GM12801 (cell line): ENCODE measurements around the gene ATP2B2.

ENCODE experiments used
- TF ChIP-seq, protein P1 (sequence below): IDR thresholded peaks from one replicate; pipeline ENCODE4 v1.5.1; 2011; ENCODE audit warnings: control low read depth; ENCODE audit not compliant: insufficient read length; ENCODE audit errors: extremely low read depth

Gene ATP2B2

DNA sequence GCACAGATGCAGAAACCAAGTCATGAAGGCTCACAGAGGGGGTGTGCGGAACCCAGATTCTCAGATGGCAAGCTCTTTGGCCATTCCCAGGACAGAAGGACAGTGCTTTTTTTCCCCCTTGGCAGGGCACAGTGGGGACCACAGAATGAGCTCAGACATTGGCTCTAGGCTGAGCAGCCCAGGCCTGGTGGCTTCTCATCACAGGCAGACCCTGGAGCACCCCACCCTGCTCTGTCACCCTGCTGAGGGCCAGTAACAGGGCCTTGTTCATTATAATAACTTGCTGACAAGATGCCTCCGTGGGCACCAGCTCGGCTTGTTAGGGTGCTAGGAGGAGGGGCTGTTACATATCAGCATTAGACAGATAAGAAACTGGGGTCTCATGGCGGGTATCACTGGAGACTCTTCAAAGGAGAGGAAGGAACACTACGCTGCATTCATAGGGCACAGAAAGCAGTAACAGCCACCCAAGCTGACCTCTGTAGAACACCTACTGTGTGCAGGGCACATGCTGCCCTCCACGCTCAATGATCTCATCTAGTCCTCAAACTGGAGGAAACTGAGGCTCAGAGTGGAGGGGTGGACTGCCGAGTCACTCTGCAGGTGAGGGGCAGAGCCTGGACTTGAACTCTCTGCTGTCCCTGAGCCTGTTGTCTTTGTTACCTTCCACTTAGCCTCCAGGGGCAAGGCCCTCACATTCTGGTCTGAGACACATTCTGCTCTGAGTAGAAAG is 114.6 kb downstream of the ATP2B2 start:
- TF ChIP-seq, protein P1, sequence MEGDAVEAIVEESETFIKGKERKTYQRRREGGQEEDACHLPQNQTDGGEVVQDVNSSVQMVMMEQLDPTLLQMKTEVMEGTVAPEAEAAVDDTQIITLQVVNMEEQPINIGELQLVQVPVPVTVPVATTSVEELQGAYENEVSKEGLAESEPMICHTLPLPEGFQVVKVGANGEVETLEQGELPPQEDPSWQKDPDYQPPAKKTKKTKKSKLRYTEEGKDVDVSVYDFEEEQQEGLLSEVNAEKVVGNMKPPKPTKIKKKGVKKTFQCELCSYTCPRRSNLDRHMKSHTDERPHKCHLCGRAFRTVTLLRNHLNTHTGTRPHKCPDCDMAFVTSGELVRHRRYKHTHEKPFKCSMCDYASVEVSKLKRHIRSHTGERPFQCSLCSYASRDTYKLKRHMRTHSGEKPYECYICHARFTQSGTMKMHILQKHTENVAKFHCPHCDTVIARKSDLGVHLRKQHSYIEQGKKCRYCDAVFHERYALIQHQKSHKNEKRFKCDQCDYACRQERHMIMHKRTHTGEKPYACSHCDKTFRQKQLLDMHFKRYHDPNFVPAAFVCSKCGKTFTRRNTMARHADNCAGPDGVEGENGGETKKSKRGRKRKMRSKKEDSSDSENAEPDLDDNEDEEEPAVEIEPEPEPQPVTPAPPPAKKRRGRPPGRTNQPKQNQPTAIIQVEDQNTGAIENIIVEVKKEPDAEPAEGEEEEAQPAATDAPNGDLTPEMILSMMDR = no peak

DNA sequence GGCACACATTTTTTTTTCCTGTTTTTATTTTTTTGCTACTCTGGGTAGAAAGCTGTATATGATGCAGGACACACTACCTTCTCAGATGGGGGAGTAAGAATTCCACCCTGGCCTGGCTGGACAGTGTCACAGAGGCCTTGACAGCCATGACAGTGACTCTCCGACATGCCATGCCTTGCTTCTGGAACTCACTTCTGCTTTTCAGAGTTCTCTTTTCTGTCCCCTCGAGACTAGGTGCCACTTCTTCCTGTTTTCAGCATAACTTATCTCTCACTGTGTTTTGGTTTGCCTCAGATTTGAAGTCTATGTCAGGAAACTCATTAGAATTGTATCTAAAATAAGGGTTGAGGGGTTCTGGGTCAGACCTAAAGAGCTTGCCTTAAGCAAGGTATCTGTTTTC is 115.4 kb downstream of the ATP2B2 start:
- TF ChIP-seq, protein P1 = no peak

DNA sequence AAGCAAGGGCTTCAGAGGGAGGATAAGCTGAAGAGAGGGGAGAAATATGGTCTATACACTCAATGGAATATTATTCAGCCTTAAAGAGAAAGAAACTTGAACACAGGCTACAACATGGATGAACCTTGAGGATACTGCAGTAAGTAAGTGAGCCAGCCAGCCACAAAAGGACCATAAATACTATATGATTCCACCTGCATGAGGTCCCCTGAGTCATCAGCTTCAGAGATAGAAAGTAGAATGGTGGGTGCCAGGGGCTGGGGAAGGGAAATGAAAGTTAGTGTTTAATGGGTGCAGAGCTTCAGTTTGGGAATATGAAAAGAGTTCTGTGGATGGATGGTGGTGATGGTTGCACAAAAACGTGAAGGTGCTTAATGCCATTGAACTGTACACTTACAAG is 116.0 kb downstream of the ATP2B2 start:
- TF ChIP-seq, protein P1 = no peak

DNA sequence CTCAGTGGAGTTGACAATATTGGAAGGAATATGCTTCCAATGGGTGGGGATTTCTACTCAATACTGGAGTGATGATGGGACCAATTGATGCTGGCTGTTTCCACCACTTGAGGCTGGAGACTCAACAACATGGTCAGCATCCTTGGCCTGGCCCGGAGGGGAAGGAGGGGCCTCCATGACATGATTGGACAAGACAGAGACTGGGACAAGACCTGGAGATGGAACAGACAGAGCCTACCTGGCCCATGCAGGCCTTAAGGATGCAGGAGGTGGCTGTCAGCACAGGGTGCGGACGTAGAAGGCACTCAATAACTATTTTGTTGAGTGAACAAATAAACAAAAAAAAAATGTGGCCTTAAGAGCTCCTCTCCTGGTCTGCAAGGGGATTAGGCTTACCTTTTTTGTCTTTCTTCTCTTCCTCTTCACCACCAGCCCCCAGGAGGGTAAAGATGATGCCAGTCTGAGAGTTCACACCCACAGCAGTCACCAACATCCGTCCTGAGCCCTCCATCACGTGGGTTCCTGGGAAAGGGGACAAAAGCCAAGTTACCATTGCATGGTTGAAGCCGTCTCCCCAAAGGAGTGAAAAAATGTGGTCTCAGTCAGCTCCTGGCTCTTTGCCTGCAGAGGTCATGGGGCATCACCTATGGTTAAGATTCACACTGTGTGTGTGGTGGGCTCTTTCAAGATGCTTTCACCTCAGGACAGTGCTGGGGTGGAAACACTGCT is 117.3 kb downstream of the ATP2B2 start:
- TF ChIP-seq, protein P1 = no peak

DNA sequence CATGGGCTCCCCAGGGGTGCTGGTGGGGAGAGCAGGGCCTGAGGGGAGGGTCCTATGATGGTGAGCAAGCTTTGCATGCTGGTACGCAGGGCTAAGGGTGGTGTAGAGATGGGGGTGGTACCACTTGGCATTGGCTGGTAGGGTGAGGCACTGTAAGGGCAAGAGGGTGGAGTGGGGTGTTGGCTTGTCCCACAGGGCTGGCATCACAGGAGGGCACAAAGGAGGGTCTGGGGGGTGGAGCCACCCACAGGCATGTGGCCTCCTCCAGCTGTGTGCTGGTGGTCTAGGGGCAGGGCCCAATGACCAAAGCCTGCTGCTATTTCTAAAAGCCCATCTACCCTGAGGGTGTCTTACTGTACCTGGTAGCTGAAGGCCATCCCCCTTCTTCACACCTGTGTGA is 119.3 kb downstream of the ATP2B2 start:
- TF ChIP-seq, protein P1 = no peak

DNA sequence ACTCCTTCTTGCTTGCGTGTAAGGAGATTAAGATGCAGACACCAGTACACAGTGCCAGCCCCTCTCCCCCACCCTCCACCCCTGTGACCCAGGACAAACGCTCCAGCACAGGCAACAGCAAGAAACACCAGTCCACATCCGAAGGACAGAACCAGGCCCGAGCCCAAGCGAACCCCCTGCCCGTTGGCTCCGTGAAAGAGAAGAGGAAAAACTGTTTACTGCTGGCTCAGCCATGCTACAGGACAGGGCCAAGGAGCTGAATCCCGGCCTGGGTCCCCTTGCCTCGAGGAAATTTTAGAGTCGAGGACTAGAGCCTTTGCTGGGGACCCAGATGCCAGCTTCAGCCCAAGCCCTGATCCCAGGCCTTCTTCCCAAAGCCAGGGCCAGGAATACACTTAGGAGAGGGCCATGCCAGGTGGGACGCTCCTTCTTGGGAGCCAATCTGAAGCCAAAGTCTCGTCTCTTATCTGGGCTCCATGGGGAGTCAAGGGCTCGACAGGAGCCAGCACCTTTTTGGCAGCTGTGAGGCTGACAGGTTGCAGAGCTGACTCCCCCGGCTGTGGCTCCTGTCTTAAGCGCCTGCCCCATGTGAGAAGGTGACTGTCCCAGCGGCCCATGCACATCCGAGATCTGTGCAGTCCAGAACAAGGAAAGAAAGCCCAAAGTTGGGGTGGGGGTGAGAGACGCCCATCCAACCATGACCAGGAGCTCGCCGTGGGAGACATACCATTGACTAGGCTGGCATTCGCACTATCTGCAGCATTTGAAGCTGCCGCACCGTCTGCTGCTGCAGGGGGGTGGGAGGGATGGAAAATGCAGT is 120.6 kb downstream of the ATP2B2 start:
- TF ChIP-seq, protein P1 = no peak

DNA sequence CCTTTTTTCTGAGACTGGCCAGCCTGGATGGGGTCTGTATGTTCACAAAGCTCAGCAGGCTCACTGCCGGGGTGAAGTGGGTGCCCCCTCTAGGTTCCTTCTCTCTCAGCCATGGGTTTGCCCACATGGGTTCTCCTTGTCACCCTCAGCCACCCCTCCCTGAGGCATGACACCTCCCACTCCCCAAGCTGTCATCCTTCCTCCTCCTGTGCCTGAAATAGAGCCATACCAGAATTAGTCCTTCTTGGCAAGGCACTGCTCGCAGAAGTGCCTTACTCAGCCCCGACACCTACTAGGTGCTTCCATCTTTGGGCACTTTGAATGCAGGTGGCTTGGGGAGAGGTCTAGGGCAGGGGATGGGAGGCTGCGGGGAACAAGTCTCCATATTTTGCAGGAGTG is 121.5 kb downstream of the ATP2B2 start:
- TF ChIP-seq, protein P1 = no peak
